Tibial nerve (tissue), 4 donors: Measurements from ENCODE around the gene BCL2L13. TPM values are rescaled to one million over a fixed set of nuclear protein-coding genes. Genes with fewer than 3 reads are reported as not detected.
"Not testable (repeated sequence)": the region's sequence is repeated elsewhere in the genome, so short reads cannot be mapped to it uniquely, and the experiment has no call there.

Experiments used
- DNase-seq, 2 donors: peaks; one replicate each; pipeline ENCODE4 v3.0.0-alpha.2; 2019; ENCODE audit warnings: low spot score in 2 of 2
- H3K27ac ChIP-seq, 4 donors: fragments of 200-600 bp; sonication (generic) in 3 of 4; one replicate each; pipeline ENCODE4 v1.5.1; 2017 to 2019; ENCODE audit warnings: mild to moderate bottlenecking in 1 of 4
- H3K27me3 ChIP-seq, 2 donors: fragments of 200-600 bp; sonication (generic) in 1 of 2; one replicate each; pipeline versions ENCODE4 v1.5.1 to v1.6.0; 2017 to 2019
- H3K36me3 ChIP-seq, 3 donors: fragments of 200-600 bp; sonication (generic); one replicate each; pipeline ENCODE4 v1.5.1; 2018 to 2019
- H3K4me1 ChIP-seq, 4 donors: fragments of 200-600 bp; sonication (generic) in 3 of 4; one replicate each; pipeline ENCODE4 v1.5.1; 2017 to 2019
- H3K4me3 ChIP-seq, 4 donors: fragments of 200-600 bp; sonication (generic) in 3 of 4; one replicate each; pipeline ENCODE4 v1.5.1; 2017 to 2019; ENCODE audit warnings: mild to moderate bottlenecking in 1 of 4, moderate library complexity in 1 of 4
- H3K9me3 ChIP-seq, 4 donors: fragments of 200-600 bp; sonication (generic) in 3 of 4; one replicate each; pipeline ENCODE4 v1.5.1; 2017 to 2019
- CTCF ChIP-seq, 5 experiments: fragments of 200-600 bp in 3 of 5; fragments of 450-650 bp in 2 of 5; sonication (generic) in 3 of 5; IDR thresholded peaks; one replicate each; pipeline ENCODE4 v1.5.1; 2016 to 2019; ENCODE audit warnings: antibody characterized with exemption in 5 of 5, mild to moderate bottlenecking in 3 of 5, moderate library complexity in 2 of 5
- EP300 ChIP-seq, 2 donors: sonication (generic); formaldehyde crosslinking; IDR thresholded peaks; one replicate each; pipeline ENCODE4 v1.6.1; 2017; ENCODE audit warnings: antibody characterized with exemption in 2 of 2, mild to moderate bottlenecking in 1 of 2
- POLR2A ChIP-seq, 2 donors: fragments of 450-650 bp; IDR thresholded peaks; one replicate each; pipeline ENCODE4 v1.6.1; 2017; ENCODE audit warnings: antibody characterized with exemption in 2 of 2, mild to moderate bottlenecking in 2 of 2, moderate library complexity in 2 of 2
- WGBS, 2 donors: methylation state at CpG; one replicate each; pipeline ENCODE4 v1.1.5; 2018; 5-methylcytosine and 5-hydroxymethylcytosine counted together
- total RNA-seq, 4 donors: library from RNA; depleted of rRNA; stranded (reverse); fragments of >200 nt; gene quantifications; one replicate each; pipeline ENCODE4 v1.1.0, GENCODE V29; 2016

Gene BCL2L13
- total RNA-seq, 4 donors from 2014 or later, result 47.4 to 74.7 (median 60.9) TPM

GRCh38 chr22:17634696-17635095, 3.9 kb upstream of the BCL2L13 start:
- Histone ChIP-seq H3K27ac (no peak overlapping the region), H3K4me3 (no peak overlapping the region), H3K4me1 (peaks cover 0 to 15% (median 6%) of the 10 kb centered on the region in 4 donors), H3K27me3 (no peaks in the 10 kb centered on the region), H3K36me3 (no peaks in the 10 kb centered on the region), H3K9me3 (no peaks in the 10 kb centered on the region)
- TF ChIP-seq EP300 (IDR thresholded peaks at IDR 0.05) (no peak), CTCF (IDR thresholded peaks at IDR 0.05) (no peak), POLR2A (IDR thresholded peaks at IDR 0.05) (no peak)
- 87 to 97% methylated on average over 3 of the region's 3 CpGs for WGBS, 2 donors
- DNase-seq, result no peak

GRCh38 chr22:17636850-17637249, 1.7 kb upstream of the BCL2L13 start:
- not testable (repeated sequence) for H3K27me3 ChIP-seq, H3K36me3 ChIP-seq, H3K9me3 ChIP-seq, H3K4me3 ChIP-seq, DNase-seq
- Histone ChIP-seq H3K27ac (peak overlapping the region in 1 of 4 donors; percentile 95), H3K4me1 (peaks cover 0 to 24% (median 10%) of the 10 kb centered on the region in 4 donors)
- WGBS, 2 donors, result 95% methylated on average over 10 of the region's 10 CpGs

- peak overlapping the region; percentile 94 to 98 (median 95) for H3K27ac ChIP-seq
- DNase-seq, result no peak
- peak overlapping the region; percentile 59 to 73 (median 66) for H3K4me3 ChIP-seq
- no peaks in the 10 kb centered on the region for H3K27me3 ChIP-seq
- H3K9me3 ChIP-seq, result no peaks in the 10 kb centered on the region
- H3K36me3 ChIP-seq, result peaks cover 0 to 9% (median 0%) of the 10 kb centered on the region in 3 donors
- peaks cover 0 to 24% (median 10%) of the 10 kb centered on the region in 4 donors for H3K4me1 ChIP-seq
- no peak for TF ChIP-seq CTCF (IDR thresholded peaks at IDR 0.05)
- TF ChIP-seq POLR2A (IDR thresholded peaks at IDR 0.05), result no peak
- TF ChIP-seq EP300 (IDR thresholded peaks at IDR 0.05), result no peak
- WGBS, 2 donors, result 46 to 47% methylated on average over 10 of the region's 10 CpGs
Measured at GRCh38 chr22:17637490-17638181, 921 bp upstream of the BCL2L13 start.

- DNase-seq, result peak in 1 of 2 donors; percentile 47
- Histone ChIP-seq H3K9me3 (no peaks in the 10 kb centered on the region), H3K27ac (peak overlapping the region; percentile 94 to 98 (median 95)), H3K4me3 (peak overlapping the region; percentile 59 to 73 (median 66)), H3K4me1 (peaks cover 0 to 24% (median 10%) of the 10 kb centered on the region in 4 donors), H3K36me3 (peaks cover 0 to 13% (median 0%) of the 10 kb centered on the region in 3 donors), H3K27me3 (no peaks in the 10 kb centered on the region)
- TF ChIP-seq POLR2A (IDR thresholded peaks at IDR 0.05) (no peak), CTCF (IDR thresholded peaks at IDR 0.05) (no peak), EP300 (IDR thresholded peaks at IDR 0.05) (no peak)
- WGBS, 2 donors, result 1 to 2% methylated on average over 10 of the region's 10 CpGs
Measured at GRCh38 chr22:17638182-17638431, 450 bp upstream of the BCL2L13 start.

GRCh38 chr22:17639247-17639741, 737 bp downstream of the BCL2L13 start:
- TF ChIP-seq CTCF (IDR thresholded peaks at IDR 0.05) (no peak), POLR2A (IDR thresholded peaks at IDR 0.05) (no peak), EP300 (IDR thresholded peaks at IDR 0.05) (no peak)
- 8% methylated on average over 8 of the region's 8 CpGs for WGBS, 2 donors
- no peaks in the 10 kb centered on the region for H3K27me3 ChIP-seq
- H3K36me3 ChIP-seq, result peaks cover 0 to 13% (median 0%) of the 10 kb centered on the region in 3 donors
- no peak for DNase-seq
- peaks cover 0 to 24% (median 10%) of the 10 kb centered on the region in 4 donors for H3K4me1 ChIP-seq
- H3K9me3 ChIP-seq, result no peaks in the 10 kb centered on the region
- peak overlapping the region; percentile 59 to 73 (median 66) for H3K4me3 ChIP-seq
- H3K27ac ChIP-seq, result peak overlapping the region; percentile 94 to 98 (median 95)
